Left lobe of liver (tissue), 2 donors: ENCODE data around the gene CMTM1. TPM values are rescaled to one million over a fixed set of nuclear protein-coding genes. Genes with fewer than 3 reads are reported as not detected.
A peak's percentile ranks its signal among the peaks of the same experiment; 100 is the strongest.

Experiments used
- ATAC-seq: fragments of 200-7000 bp; cut with Tn5 transposase; one replicate; pipeline ENCODE4 v1.9.1; 2020; ENCODE audit warnings: mild to moderate bottlenecking, moderate library complexity
- DNase-seq: peaks from one replicate; pipeline ENCODE4 v3.0.0-alpha.2; 2020; ENCODE audit warnings: low spot score
- total RNA-seq: library from RNA; stranded (reverse); gene quantifications from one replicate; pipeline ENCODE4 v1.2.1, GENCODE V29; 2021
- donor health status: DM: no; HTN: no; CAD: no; lungs with moderate emphysema.
- donor health status: DM: no; HTN: yes; CAD: no.

Gene CMTM1
- total RNA-seq, 1 donor from 2014 or later = 0.98 TPM

DNA sequence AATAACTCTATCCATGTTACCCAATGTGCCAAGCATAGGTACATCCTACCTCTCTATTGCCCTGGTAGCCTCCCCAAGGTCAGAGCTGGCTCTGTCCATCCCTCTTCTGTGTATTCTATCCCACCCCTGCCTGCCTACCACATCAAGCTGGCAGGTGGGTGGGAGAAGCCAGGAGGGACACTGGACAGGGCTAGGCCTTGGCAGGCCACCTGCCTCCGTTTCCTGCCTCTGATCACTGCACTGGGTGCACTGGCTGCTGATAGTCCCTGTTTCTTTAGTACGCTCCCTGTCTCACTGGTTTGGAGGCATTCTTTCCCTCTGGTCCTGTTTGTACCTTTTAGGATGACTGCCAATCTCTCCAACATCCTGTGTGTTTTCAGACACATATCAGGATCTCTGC is 29.0 kb upstream of the CMTM1 start:
- ATAC-seq (no peak), DNase-seq (no peak)

DNA sequence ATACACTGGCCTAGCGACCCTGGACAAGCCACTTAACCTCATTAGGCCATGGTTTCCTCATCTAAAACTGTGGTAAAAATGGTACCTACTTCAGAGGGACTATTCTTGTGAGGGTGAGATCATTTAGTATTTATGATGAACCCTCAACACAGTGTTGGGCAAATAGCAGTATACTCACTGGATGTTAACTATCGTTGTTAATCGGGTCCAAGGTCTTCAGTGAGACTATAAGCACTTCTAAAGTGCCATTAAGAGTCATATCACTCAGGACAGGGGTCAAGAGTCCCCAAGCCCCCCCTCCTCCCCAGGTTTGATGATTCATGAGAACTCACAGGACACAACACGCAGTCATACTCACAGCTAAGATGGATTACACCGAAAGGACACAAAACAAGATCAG is 27.3 kb upstream of the CMTM1 start:
- no peak for ATAC-seq
- no peak for DNase-seq

DNA sequence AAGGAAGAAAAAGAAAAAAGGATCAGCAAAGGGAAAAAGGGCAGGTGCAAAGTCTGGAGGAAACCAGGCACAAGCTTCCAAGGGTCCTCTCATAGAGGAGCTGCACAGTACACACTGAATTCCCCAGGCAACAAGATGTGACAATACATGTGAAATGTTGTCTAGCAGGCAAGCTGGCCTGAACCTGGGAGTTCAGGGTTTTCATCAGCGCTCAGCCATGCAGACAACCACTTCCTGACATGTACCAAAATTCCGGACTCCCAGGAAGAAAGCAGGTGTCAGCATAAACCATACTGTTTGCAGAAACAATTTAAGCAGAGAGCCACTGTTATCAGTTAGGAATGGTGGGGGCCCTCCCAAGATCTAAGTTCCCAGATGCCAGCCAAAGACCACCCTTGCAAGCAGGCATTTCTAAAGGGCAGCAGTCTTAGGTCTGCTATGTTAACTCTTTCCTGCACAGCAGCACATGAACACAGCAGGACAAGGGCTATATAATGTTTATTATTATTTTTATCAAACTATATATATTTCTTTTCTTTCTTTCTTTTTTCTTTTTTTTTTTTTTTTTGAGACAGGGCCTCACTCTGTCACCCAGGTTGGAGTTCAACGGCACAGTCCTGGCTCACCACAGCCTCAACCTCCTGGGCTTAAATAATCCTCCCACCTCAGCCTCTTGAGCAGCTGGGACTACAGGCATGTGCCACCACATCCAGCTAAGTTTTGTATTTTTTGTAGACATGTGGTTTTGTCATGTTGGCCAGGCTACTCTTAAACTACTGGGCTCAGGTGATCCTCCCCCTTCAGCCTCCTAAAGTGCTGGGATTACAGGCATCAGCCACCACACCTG is 26.4 kb upstream of the CMTM1 start:
- no peak for DNase-seq
- no peak for ATAC-seq

DNA sequence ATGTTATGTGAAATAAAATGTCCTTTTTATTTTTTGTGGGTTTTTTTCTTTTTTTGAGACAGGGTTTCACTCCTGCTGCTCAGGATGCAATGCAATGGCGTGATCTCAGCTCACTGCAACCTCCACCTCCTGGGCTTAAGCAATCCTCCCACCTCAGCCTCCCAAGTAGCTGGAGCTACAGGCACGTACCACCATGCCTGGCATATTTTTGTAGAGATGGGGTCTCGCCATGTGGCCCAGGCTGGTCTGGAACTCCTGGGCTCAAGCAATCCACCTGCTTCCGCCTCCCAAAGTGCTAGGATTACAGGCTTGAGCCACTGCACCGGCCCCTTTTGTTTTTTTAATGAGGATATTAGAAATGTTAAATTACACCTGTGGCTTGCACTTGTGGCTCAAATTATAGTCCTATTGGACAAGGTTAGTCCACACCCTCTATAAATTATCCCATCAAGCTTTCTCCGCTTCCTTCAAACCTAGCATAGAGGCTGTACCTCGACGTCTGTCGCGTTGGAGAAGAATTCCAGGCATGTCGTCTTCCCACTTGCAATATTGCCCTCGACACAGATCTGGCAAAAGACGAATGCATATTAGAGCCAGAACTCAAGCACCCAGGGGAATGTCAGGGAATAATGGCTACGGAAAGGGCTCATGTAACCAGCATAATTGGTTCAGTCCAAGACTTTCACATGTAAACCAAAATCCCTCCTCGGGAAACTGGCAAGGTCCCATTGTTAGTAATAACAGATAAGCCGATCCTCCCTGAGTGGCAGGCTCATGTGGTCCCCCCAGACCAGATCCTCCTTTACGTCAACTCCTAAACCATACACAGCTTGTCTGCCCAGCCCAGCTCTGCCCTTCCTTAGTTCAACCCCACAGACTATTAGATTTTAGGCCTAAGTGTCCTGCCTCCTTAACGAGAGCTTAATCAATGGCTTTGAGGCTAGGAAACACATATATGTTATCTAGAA is 24.6 kb upstream of the CMTM1 start:
- DNase-seq (no peak), ATAC-seq (no peak)

DNA sequence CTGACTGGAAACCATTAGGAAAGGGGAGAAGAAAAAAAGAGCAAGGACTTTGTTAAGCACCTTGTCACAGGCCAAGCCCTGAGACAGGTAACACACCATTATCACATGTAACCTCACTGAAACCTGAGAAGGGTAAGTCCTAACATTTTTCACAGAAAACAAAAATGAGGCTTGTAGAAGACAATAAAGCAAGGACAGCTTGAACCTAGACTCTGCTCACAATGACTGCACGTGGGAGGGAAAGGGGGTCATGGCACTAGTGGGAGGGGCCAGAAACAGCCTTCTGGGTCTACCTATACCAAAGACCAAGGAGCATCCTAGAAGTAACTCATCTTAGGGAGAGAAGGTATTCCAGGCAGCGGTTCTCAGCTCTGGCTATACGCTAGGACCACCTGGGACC is 23.8 kb upstream of the CMTM1 start:
- no peak for DNase-seq
- no peak for ATAC-seq

DNA sequence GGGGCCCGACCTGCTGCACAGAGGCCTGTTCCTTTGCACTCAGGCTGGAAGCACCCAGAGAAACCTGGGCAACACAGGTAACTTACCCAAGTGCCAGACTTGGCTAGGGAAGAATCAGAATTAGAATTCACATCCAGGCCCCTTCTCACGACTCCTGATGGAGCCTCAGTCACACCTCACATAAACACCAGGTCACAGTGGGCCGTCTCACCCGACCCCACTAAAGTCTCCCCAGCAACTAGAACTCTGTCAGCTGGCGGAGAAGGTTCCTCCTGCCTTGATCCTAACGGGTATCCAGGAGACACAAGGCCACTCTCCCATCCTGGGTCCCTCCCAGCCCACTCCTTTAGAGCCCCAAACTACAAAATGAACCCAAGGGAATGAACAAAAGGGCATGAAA is 22.7 kb upstream of the CMTM1 start:
- no peak for ATAC-seq
- no peak for DNase-seq

DNA sequence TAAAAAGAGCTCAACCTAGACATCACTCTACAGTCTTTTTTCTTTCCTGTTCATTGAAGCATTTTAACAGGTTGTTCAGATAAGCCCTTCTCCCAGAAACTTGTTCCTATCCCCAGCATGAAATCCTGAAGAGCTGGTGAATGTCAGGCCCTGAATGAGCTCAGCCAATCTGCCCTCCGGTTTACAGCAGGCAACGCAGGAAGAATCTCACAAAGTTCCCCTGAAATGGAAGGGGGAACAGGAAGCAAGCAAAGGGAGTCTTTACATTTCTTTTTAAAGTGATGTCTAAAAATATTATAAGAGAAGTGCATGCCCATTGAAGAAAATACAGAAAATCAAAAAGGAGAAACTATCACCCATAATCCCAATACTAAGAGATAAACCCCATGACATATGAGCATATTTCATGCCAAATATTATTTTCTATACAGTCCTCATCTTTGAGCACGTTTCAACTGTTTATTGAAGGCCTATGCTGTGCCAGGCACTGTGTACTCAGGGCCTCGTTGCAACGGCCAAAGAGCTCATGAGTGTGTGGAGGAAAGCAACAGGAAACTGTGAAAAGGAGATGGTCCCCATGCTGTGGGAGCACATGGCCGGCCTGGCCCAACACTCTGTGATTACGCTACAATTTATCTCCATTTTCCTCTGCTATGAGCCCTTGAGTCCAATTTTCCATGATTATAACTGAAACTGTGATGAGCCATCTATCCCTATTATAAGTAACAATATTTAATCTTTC is 22.1 kb upstream of the CMTM1 start:
- no peak for ATAC-seq
- DNase-seq = no peak

DNA sequence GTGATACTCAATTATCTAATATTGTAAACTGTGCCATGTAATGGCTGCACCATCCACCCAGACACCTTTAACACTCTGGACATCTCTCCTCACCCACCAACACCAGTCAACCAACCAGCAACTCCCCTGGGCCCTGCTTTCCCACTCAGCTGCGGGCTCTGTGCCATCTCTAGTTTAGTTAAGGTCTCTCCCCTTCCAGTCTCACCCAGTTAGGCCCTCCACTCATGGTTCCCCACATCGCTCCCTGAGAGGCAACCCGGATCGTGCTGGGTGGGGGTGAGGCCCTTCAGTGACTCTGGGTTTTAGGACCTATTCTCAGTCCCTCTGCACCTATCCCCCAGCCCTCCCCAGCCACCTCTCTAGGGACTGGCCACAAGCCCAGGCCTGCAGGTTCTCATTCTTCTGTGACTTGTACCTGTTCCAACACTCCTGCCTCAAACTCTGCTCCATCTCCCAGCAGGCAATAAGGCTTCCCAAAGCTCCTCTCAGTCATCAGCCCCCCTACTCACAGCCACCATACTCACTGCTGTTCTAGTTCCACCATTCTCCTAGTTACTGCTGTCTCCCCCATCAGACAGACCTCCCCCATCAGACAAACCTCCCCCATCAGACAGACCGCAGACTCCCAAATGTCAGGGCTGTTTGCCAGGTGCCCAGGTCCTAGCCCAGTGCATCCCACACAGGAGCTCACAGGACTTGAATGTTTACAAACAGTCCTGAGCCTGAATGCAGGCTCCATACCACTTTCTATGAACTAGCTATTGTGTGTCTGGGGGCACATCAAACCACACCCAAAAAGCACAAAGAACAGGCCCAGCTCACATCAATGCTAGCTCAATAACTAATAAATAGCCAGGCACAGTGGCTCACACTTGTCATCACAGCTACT is 18.9 kb upstream of the CMTM1 start:
- DNase-seq = no peak
- ATAC-seq = no peak

DNA sequence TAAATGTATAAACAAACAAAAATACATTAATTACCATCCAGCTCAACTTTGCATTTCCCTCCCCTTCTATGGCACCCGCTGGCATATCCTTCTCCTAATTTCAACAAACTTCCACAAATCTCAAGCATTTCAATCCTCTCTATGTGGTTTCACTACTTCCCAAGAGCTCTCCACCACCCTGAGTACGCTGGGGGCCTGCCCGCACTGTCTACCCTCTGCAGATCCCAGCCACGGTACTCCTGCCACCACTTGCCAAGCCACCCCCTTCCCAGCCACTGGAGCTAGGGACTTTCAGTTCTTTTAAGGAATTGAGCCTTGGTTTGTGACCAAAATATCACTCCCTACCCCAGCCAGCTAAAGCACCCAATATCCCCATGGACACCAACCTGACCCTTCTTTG is 18.2 kb upstream of the CMTM1 start:
- DNase-seq (no peak), ATAC-seq (no peak)

DNA sequence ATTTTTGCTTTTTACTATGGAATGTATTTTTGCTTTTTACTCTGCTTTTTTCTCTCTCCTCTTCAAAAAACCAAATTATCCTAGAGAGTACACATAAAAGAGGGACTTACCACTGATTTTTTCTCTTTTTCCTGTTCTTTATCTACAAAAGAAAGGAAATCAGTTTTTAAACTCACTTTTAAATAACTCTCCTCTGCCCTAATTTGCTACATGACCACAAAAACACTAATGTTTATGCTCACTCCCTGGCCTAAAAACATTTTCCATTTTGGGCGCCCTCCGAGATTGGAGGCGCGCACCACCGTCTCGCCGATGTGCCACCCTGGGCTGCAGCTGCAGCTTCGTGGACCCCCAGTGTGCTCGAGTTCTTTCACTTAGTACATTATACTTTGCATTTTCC is 17.4 kb upstream of the CMTM1 start:
- ATAC-seq (no peak), DNase-seq (no peak)

DNA sequence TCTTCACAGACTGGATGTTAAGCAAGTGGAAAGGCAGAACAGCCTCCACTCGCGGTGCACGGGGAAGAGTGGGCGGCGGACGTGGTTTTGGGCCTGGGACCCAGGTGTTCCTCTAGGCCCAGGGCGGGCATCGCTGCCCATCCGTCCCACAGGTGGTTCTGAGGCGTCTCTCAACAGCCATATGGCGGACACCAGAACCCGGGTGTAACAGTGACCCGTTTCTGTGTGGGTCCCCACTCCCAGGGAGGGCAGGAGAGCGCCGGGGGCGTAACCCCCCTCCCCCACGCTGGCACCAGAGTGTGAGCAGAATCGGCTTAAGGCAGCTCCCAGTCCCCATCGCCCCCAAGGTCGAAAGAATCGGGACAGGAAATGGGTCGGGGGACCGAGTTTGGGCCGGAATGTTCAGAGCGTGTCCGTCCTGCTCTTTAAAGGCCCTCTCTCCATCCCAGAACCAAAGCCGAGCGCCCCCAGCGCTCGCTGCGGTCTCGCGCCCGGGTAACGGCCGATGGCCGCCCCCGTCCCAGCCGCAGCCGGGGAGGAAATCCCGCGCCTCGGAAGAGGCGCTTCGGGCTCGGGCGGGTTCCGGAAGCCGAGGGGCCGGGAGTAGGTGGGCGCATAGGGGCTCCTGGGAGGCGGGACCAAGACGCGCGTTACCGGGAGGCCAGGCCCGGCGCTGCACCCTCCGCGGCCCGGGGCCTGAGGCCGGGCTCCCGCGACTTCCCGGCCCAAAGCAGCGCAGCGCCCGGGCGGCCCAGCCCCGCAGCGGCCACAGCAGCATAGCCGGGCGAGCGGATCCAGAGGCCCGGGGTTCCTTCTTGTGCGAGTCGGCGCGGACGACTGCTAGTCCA is 16.7 kb upstream of the CMTM1 start, which contains the start of gene TK2:
Gene TK2 (minus strand): TSS at position 839 of the 848 bp plus-strand sequence. CDS start 61 bp downstream, at position 778.
- ATAC-seq (peak; percentile 71), DNase-seq (peak; percentile 76)

DNA sequence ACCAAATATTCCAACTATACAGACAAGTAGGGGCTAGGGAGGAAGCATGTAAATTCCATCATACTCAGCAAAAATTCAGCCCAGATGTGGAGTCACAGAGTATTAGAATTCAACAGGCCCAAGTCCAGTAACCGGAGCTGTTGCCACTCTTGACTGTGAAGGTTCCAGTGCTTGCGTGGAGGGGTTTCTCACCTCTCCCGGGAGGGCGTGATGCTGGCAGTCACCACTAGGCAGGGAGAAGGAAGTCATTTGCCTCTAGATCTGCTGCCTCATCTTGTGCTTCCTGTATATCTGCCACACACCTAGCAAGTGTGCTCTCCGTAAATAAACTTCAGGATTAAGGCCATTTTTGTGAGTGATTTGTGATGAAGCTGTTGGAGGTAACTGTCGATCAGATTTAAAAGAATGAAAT is 14.9 kb upstream of the CMTM1 start:
- DNase-seq (no peak), ATAC-seq (no peak)

DNA sequence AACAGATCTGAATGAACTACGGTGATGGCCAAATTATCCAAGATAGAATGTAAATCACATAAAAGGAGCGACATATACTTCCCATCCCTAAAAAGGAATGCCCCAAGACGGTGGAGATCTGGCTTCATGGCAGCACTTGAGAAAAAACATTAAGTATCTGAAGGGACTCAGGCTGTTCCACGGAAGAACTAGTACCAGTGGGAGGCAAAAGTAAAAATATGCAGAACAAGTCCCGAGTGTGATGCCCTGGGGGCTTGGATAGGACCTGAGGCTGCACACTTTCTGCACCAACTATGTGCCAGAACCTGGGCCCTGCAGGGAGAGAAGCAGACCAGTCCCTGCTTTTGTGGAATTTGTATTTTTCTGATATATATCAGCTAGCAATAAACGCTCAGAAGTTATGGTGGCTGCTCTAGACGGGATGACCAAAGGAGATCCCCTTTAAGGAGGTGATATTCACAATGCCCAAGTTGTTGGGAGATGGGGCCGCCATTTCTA is 14.4 kb upstream of the CMTM1 start:
- DNase-seq (no peak), ATAC-seq (no peak)

DNA sequence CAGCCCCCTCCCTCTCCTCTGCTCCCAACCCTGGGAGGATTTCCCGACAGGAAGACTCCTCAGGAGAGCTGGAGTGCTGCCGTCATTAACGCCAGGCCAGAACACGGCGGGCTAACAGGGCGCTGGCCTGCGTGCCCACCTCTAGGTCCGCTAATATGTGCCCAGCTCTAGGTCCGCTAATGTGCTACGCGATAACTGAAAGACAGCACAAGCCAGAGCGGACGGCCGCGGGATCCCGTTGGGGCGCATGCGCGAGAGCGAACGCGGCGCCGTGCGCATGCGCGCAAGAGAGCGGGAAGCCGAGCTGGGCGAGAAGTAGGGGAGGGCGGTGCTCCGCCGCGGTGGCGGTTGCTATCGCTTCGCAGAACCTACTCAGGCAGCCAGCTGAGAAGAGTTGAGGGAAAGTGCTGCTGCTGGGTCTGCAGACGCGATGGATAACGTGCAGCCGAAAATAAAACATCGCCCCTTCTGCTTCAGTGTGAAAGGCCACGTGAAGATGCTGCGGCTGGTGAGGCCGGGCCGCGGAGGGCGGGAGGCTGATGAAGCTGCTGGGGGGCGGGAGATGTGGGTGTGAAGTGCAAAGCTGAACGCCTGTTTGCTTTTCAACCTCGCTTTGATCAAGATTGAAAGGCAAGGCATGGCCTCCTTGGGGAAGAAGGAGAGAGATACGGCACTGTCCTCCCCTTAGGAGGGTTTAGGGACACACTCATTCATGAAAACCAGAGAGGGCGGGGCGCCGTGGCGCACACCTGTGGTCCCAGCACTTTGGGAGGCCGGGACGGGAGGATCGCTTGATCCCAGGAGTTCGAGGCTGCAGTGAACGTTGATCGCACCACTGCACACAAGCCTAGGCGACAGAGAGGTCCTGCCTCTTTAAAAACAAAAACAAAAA is 13.7 kb upstream of the CMTM1 start, which contains the start of gene CKLF:
Gene CKLF (plus strand): TSS at position 291 of the 892 bp plus-strand sequence. CDS start 140 bp downstream, at position 431.
- ATAC-seq = peak; percentile 76

DNA sequence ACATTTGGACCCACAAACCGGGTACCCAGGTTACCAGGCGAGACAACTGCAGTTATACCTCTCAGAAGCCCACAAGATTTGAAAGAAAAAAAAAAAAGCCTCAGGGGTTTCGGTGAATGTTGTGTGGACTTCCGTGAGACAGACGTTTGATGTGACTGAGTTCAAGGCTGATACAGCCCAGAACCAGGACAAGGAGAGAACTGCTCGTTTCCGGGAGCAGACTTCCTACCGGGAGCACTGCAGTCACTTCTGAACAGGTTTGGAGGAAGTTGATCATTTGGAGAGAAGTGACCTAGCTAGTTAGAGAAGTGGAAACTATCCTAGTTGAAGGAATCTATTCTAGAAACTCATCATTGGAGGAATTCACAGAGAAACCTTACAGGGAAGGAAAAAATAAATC is 13.0 kb upstream of the CMTM1 start:
- DNase-seq = no peak

More for the DNA sequence above, 13.7 kb upstream of the CMTM1 start, which contains the start of gene CKLF:
- peak; percentile 94 for DNase-seq

DNA sequence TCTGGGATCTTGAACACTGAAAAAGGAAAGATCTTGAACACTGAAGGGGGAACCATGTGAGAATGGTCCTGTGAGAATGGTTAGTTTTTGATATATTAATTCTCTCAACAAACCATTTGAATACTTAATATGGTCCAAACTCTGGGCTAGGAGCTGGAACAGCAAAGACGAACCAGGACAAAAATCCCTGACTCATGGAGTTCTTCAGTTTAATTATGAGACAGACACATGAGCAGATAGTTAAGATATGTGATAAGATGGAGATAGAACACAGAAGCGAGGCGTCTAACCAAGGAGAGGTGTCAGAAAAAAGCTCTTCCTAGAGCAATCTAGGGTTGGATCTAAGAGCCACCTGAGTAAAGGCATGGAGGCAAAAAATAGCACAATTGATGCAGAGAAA is 12.2 kb upstream of the CMTM1 start:
- ATAC-seq = no peak

More for the DNA sequence above, 13.0 kb upstream of the CMTM1 start:
- ATAC-seq = no peak

DNA sequence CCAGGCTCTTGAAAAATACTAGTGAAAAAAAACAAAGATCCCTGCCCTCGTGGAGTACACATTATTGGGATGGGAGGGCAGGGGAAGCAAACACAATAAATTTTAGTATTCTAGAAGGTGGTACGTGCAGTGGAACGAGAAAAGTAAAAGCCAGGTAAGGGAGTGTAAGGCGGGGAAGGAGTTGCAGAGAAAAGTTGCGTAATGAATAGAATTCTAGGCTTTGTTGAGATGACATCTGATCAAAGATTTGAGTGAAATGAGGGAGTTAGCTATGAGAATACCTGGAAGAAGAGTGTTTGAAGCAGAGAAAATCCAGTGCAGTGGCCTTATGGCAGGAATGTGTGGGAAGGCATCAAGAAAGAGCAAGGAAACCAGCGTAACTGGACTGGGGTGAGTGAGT is 11.7 kb upstream of the CMTM1 start:
- ATAC-seq (no peak), DNase-seq (no peak)

More for the DNA sequence above, 12.2 kb upstream of the CMTM1 start:
- DNase-seq = no peak

DNA sequence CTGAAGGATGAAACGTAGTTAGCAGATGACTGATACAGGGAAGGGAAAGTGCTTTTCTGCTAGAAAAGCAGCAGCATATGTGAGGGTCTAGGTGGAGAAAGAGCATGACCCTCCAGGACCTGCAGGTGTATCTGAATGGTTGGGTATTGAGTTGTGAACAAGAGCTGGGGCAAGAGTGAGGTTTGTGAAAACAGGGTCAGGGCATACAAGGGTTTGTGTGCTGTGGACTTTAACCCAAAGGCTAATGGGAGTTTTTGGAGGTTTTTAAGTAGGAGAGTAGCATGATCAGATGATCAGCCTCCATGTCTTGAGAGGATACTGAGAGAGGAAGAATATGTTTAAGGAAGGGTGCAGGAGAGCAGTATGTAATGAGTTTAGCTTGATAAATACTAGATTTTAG is 6.1 kb upstream of the CMTM1 start:
- peak; percentile 57 for ATAC-seq
- DNase-seq = no peak
